H1 (cell line): ENCODE data around the gene DYNLL1.

Experiments used
- ATF3 ChIP-seq: IDR thresholded peaks from 2 replicates; pipeline ENCODE4 v1.6.1; 2011; ENCODE audit warnings: low read depth, mild to moderate bottlenecking, low read length; ENCODE audit not compliant: insufficient read depth
- BRCA1 ChIP-seq: IDR thresholded peaks from 2 replicates; pipeline ENCODE4 v1.6.1; 2012; ENCODE audit warnings: low read depth, low read length, improper control_type of control experiment
- CHD2 ChIP-seq: IDR thresholded peaks from 2 replicates; pipeline ENCODE4 v1.6.1; 2012; ENCODE audit warnings: low read length, improper control_type of control experiment
- CHD7 ChIP-seq: fragments of 300-600 bp; sonication (generic); IDR thresholded peaks from 2 replicates; pipeline ENCODE4 v1.7.1; 2012; ENCODE audit warnings: low read length, moderate library complexity, mild to moderate bottlenecking, inconsistent platforms; ENCODE audit not compliant: insufficient replicate concordance
- CREB1 ChIP-seq: IDR thresholded peaks from 2 replicates; pipeline ENCODE4 v1.6.1; 2012; ENCODE audit warnings: inconsistent platforms
- CTCF ChIP-seq, 3 experiments: IDR thresholded peaks; 1 replicate in 2 of 3; 2 replicates in 1 of 3; pipeline versions ENCODE4 v1.5.1 to v1.6.1; 2011; ENCODE audit warnings: low read length in 3 of 3, mild to moderate bottlenecking in 3 of 3, inconsistent platforms in 2 of 3, low read depth in 1 of 3, moderate library complexity in 1 of 3; ENCODE audit not compliant: insufficient read depth in 1 of 3; ENCODE audit errors: control extremely low read depth in 1 of 3
- KDM1A ChIP-seq: fragments of 200-600, 300-600 bp; sonication (generic); IDR thresholded peaks from 2 replicates; pipeline ENCODE4 v1.7.1; 2016; ENCODE audit warnings: mild to moderate bottlenecking, low read length, borderline replicate concordance
- POLR2A ChIP-seq, 2 experiments: IDR thresholded peaks; 1 replicate in 1 of 2; 2 replicates in 1 of 2; pipeline ENCODE4 v1.6.1; 2011; ENCODE audit warnings: low read depth in 2 of 2, low read length in 2 of 2, mild to moderate bottlenecking in 2 of 2; ENCODE audit errors: control extremely low read depth in 1 of 2

DNA sequence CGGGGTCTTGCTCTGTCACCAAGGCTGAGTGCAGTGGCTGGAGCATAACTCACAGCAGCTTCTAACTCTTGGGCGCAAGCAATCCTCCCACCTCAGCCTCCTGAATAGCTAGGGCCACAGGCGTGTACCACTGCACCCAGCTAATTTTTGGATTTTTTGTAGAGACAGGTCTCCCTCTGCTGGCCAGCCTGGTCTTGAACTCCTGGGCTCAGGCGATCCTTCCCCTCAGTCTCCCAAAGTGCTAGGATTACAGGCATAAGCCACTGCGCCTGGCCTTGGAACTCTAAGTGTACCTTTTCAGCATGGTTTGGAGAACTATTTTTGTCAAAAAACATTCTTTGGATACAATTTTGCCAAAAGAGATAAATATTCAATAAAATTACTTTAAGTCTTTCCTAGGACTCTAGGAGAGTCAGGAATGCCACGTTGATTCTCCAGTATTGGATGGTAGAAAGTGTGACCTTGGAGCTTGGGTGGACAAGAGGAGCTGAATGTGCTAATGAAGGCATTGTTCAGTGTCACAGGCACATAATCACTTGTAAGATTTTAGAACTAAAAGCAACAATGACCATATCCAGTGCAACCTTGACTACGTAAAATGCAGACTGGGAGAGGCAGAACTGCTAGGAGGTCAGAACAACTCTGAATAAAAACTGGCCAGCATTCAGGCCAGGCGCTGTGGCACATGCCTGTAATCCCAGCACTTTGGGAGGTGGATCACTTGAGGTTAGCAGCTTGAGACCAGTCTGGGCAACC lies 29.2 kb upstream of the DYNLL1 start:
- TF ChIP-seq KDM1A (no peak), CTCF (IDR thresholded peaks at IDR 0.05; ENCODE audit: control extremely low read depth in 1 of 3, insufficient read depth in 1 of 3, low read depth in 1 of 3, low read length in 3 of 3) (peak; percentile 58 to 71 (median 70)), ATF3 (no peak), BRCA1 (no peak), CHD7 (no peak), POLR2A (IDR thresholded peaks at IDR 0.05; ENCODE audit: control extremely low read depth in 1 of 2, low read depth in 2 of 2, low read length in 2 of 2) (no peak), CHD2 (no peak), CREB1 (no peak)
